GM19438 (cell line): Measurements from ENCODE around the gene PRIMPOL.
"Not testable (repeated sequence)": the region's sequence is repeated elsewhere in the genome, so short reads cannot be mapped to it uniquely, and the experiment has no call there.

Experiments used
- ATAC-seq: cut with Tn5 transposase; IDR thresholded peaks from one replicate; pipeline ENCODE4 v1.9.1; 2021; ENCODE audit warnings: low read depth; ENCODE audit not compliant: unreplicated experiment

The PRIMPOL gene

DNA sequence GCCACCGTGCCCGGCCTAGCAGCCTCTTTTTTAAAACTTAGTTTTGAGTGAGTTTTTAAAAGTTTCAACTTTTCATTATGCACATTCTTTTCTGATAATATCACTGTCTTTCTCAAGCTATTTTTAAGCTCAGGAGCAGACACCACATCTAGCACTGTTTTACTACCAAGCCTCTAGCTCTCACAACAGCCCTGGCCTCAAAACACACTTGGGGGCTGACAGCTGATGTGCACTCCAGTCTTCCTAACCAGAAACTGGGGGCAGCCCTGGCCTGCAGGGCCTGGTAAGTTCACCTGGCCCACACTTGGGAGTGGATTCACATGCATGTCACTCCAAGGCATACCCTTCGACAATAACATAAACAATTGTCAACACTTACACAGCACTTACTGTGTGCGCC is 50.4 kb downstream of the PRIMPOL start:
- no peak for ATAC-seq

GRCh38 chr4:184702114-184702513 is 52.6 kb downstream of the PRIMPOL start:
- no peak for ATAC-seq

GRCh38 chr4:184705692-184706091 is 56.2 kb downstream of the PRIMPOL start:
- peak; percentile 70 for ATAC-seq

DNA sequence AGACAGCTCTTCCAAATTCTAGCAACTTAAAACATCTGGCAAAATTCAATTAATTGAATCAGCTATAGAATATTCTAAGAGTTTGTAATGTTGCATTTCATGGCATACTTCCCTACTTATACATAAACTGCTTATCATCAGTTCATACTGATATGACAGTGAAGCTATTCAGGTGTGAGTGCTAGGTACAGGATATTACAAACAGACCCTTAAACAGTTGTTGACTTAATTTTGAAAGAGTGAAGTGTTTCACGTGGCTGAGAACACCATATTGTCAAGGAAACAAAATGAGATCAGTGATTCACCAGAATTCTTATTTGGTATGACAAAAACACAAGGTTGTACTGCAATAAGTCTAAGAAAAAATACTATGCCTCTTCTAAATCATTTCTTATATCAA is 56.9 kb downstream of the PRIMPOL start:
- ATAC-seq = no peak

- ATAC-seq = no peak
These were observed 62.8 kb downstream of the PRIMPOL start for GRCh38 chr4:184712322-184712721.

DNA sequence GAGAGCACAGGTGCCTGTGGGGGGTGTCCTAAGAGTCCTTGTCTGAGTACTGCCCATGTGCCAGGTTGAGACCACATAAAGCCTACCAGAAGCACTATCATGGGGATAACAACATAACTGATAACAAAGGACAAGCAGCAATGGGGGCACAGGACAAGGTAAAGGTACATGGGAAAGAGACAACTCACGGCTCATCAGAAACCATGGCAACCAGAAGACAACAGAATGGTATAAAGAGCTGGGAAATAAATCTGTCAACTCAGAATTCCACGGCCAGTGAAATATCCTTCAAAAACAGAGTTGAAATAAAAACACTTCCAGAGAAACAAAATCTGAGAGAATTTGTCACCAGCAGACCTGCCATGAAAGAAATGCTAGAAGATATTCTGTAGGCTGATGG is 64.3 kb downstream of the PRIMPOL start:
- no peak for ATAC-seq

DNA sequence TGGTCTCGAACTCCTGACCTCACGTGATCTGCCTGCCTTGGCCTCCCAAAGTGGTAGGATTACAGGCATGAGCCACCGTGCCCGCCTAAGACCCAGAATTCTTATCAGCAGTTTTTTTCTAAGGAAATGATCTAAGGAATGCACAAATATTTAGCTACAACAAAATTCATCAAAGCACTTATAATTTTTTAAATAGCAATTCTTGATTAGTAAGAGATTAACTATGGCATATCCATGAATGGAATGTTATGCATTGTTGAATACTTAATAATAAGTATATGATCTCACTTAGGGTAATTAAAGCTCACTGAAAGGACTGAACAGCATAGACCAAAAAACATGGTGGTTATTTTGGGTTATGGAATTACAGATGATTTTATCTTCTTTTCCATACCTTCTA is 66.0 kb downstream of the PRIMPOL start:
- no peak for ATAC-seq

DNA sequence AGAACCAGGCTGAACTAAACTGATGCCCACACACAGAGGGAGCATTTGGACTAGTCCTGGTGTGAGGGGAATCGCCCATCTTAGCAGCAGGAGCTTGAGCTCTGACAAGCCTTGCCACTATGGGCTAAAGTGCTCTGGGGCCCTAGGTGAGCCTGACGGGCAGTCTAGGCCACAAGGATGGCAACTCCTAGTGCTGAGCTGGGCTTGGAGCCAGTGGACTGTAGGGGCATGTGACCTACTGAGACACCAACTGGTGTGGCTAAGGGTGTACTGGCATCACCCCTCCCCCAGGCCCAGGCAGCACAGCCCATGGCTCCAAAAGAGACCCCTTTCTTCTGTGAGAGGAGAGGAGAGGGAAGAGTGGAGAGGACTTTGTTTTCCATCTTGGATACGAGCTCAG is 69.9 kb downstream of the PRIMPOL start:
- no peak for ATAC-seq

DNA sequence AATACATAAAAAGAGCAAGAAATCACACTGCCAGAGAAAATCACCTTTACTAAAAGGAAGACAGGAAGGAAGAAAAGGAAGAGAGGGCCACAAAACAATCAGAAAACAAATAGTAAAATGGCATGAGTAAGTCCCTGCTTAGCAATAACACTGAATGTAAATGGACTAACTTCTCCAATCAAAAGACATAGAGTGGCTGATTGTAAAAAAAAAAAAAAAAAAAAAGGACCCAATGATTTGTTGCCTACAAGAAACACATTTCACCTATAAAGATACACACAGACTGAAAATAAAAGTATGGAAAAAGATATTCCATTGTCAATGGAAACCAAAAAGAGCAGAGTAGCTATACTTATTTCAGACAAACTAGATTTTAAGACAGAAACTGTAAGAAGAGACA is 71.7 kb downstream of the PRIMPOL start:
- no peak for ATAC-seq

DNA sequence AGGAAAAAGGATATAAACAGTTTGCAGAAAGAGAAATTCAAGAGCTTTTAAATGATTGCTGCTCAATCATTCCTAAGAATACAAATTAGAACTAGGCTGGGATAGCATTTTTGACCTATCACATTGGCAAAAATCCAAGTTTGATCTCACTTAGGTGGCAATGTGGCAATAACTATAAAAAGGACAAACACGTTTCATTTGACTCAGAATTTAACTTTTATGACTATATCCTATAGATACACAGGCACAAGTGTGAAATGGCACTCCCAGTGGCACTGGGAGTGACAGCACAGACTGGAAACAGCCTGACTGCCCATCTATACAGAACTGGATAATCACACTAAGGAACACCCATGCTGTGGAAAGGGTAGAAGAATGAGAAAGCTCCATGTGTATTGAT is 73.3 kb downstream of the PRIMPOL start:
- ATAC-seq = no peak

GRCh38 chr4:184727430-184727829 is 77.9 kb downstream of the PRIMPOL start:
- ATAC-seq = no peak

DNA sequence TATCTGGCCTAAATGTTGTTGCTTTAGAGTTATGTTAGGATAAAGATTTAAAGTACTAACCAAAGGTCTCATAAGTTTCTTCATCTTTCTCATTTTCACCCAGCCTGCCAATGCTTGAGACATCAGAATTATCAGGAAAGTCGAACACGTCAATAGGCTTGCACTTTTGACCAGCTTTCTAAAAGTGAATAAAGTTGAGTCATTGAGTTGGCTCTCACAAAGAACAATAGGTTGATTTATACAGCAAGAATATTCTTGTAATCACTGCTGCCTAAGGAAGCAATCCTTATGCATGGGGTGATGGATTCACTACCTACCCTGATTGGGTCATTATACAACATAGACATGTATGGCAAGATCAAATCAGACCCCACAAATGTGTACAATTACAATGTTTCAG is 79.3 kb downstream of the PRIMPOL start:
- no peak for ATAC-seq

GRCh38 chr4:184729946-184730345 is 80.4 kb downstream of the PRIMPOL start:
- no peak for ATAC-seq

GRCh38 chr4:184731056-184731455 is 81.5 kb downstream of the PRIMPOL start:
- no peak for ATAC-seq

DNA sequence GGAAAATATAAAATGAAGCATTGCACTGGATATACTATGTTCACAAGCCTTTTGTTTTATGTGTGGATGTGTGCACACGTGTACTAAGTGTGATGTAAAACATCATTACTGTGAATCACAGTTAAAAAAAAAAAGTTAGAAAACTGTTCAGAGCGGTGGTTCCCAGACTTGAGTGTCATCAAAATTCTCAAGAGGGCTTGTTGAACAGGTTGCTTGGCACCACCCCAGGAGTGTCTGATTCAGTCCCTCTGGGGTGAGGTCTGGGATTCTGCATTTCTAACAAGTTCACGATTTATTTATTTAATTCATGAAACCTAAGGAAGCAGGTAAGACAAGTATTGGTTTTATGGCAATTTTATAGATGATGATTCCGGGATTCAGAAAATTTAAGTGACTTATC is 82.6 kb downstream of the PRIMPOL start:
- no peak for ATAC-seq

DNA sequence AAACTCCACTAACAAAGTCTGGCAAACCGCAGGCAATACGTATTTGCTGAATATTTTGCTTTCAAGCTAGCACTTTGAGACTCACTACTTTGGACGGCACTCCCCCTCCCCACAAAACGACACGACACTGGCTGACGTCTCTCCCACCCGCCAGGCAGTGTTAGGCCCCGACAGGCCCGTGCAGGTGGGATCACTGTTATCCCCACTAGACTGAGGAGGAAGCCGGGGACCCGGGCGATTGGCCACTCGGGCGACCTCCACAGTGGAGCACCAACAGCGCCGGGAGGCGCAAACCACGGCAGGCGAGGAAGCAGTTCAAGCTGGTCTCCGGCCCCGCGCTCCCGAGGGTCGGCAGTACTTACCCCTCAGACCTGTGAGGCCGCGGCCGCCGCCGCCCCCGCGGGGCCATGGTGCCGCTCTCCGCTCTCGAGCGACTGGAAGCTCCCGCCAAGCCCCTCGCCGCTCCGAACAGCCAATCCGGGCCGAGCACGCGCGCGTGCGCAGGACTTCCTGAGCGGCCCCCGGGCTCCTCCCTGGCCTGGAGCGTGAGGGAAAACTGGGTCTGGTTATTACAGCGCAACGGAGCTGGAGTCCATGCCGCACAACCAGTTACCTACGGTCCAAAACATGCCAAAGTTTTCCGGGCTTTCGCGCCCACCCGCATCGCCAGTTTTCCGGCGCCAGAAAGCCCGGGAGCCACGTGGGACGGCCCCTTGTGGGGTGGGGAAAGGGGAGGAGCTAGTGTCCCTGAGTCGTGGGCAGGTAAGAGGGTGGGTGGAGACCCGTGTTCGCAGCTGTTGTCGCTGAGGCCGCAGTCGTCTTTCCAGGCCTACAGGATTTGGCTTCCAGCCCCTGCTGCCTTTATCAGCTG is 84.4 kb downstream of the PRIMPOL start, which contains the start of gene CENPU:
CENPU (minus strand) TSS at position 443 of the 871 bp plus-strand sequence; CDS start at position 409, 34 bp downstream.
- peak; percentile 89 for ATAC-seq

- ATAC-seq = no peak
These were observed 85.2 kb downstream of the PRIMPOL start for GRCh38 chr4:184734758-184735157.

DNA sequence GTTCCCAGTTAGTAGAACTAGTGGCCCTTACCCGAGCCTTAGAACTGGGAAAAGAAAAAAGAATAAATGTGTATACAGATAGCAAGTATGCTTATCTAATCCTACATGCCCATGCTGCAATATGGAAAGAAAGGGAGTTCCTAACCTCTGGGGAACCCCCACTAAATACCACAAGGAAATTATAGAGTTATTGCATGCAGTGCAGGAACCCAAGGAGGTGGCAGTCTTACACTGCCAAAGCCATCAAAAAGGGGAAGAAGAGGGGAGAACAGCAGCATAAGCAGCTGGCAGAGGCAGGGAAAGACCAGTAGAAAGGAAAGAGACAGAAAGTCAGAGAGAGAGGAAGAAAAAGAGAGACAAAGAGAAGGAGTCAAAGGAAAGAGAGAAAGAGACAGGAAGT is 90.0 kb downstream of the PRIMPOL start:
- not testable (repeated sequence) for ATAC-seq

DNA sequence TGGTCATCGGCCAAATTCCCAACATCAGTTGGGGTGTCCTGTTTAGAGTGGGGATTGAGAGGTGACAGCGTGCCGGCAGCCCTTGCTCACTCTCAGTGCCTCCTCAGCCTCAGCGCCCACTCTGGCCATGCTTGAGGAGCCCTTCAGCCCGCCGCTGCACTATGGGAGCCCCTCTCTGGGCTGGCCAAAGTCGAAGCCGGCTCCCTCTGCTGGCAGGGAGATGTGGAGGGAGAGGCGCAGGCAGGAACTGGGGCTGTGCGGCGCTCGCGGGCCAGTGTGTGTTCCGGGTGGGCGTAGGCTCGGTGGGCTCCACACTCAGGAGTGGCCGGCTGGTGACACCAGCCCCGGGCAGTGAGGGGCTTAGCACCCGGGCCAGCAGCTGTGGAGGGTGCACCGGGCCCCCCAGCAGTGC is 91.4 kb downstream of the PRIMPOL start:
- ATAC-seq = no peak

DNA sequence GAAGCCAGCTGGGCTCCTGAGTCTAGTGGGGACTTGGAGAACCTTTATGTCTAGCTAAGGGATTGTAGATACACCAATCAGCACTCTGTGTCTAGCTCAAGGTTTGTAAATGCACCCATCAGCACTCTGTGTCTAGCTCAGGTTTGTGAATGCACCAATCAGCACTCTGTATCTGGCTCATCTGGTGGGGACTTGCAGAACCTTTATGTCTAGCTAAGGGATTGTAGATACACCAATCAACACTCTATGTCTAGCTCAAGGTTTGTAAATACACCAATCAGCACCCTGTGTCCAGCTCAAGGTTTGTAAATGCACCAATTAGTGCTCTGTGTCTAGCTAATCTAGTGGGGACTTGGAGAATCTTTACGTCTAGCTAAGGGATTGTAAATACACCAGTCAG is 92.1 kb downstream of the PRIMPOL start:
- not testable (repeated sequence) for ATAC-seq

DNA sequence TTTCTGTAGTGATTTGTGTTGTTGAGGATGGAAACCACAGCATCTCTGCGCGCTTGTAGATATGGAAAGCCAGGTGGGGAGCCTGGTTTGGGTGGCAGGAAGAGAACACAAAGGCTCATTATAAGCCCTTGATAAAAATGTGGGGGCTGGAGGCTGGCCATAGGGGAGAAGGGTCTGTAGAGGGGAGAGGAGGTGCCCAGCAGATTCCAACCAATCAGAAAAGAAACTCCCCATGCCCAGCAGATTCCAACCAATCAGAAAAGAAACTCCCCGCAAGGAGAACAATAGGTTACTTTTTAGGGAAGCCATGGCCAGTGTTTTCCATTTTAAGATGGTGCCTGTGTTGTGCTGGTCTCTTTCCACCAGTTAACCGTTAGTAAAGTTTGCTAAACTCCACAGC is 94.1 kb downstream of the PRIMPOL start:
- ATAC-seq = no peak

- no peak for ATAC-seq
These were observed 94.7 kb downstream of the PRIMPOL start for GRCh38 chr4:184744236-184744635.
